SH-SY5Y (cell line): ENCODE data around the gene SIGLEC15.

Experiments
- GATA2 ChIP-seq: IDR thresholded peaks from 2 replicates; pipeline ENCODE4 v1.6.1; 2011; ENCODE audit warnings: mild to moderate bottlenecking, low read depth, low read length
- GATA3 ChIP-seq: IDR thresholded peaks from 2 replicates; pipeline ENCODE4 v1.6.1; 2011; ENCODE audit warnings: low read depth, mild to moderate bottlenecking, low read length, moderate library complexity

Gene SIGLEC15

DNA sequence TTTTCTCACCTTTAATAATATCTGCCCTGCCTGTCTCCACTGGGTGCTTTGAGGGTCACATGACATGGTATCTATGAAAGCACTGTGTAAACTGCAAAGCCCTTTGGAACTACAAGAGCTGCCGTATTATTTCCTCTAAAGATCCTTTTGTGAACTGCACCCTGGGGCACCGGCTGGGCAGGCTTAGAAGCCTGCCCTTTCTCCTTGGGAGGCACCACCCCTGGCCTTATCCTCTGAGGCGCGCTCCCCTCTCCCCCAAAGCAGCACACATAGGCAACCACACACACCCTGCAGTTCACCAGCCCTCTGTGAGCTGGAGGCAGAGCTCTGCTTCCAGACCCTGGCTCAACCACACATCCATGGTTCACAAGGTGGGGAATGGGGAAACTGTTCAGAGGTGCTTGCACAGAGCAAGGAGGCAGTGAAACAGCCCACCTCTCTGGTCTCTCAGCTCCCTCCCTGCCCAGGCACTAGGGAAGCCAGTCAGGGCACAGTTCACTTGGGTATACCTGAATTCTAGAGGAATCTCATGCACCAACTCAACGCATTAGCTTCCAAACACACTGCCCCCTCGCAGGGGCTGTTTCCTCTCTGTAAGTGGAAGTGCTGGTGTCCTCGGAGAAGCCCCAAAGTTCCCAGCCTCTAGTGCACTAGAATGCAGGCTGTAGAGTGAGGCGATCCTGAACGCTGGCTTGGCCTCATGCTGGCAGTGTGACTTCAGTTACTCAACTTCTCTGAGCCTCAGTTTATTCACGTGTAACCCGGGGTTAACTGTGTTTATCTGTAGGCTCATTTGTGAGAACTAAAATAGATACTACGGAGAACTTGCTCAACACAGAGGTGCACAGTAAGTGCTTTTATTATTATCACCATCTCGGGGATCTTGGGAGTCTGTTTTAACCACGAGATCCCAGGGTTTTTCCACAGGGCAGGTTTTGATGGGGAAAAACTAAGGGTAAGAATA, 11.0 kb downstream of the SIGLEC15 start:
- no peak for TF ChIP-seq GATA3
- no peak for TF ChIP-seq GATA2

DNA sequence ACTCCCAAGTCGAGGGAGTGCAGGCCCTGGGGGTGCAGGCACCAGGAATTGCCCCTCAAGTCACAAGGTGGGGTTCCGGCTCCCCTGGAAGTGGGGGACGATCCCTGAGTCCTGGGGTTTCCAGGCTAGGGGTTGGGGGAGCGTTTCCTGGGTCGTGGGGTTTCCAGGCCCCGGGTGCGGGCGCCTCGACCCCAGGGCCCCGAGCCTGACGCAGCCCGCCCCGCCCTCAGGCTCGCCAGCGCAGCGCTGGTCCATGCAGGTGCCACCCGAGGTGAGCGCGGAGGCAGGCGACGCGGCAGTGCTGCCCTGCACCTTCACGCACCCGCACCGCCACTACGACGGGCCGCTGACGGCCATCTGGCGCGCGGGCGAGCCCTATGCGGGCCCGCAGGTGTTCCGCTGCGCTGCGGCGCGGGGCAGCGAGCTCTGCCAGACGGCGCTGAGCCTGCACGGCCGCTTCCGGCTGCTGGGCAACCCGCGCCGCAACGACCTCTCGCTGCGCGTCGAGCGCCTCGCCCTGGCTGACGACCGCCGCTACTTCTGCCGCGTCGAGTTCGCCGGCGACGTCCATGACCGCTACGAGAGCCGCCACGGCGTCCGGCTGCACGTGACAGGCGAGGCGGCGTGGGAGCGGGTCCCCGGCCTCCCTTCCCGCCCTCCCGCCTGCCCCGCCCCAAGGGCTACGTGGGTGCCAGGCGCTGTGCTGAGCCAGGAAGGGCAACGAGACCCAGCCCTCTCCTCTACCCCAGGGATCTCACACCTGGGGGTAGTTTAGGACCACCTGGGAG, 12.0 kb downstream of the SIGLEC15 start:
- TF ChIP-seq GATA3 = no peak
- no peak for TF ChIP-seq GATA2

DNA sequence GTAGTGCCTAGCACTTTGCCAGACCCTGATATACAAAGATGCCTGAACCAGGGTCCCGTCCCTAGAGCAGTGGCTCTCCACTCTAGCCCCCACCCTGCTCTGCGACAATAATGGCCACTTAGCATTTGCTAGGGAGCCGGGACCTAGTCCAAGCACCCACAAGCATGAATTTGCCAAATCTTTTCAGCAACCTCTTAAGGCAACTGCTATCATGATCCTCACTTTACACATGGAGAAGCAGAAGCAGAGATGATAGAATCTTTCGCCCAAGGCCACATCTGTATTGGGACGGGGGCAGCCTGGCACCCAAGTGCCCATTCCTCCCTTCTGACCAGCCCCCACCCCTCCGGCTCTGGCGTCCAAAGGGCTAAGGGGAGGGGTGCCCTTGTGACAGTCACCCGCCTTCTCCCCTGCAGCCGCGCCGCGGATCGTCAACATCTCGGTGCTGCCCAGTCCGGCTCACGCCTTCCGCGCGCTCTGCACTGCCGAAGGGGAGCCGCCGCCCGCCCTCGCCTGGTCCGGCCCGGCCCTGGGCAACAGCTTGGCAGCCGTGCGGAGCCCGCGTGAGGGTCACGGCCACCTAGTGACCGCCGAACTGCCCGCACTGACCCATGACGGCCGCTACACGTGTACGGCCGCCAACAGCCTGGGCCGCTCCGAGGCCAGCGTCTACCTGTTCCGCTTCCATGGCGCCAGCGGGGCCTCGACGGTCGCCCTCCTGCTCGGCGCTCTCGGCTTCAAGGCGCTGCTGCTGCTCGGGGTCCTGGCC, 13.0 kb downstream of the SIGLEC15 start:
- TF ChIP-seq GATA3 (no peak), GATA2 (no peak)

DNA sequence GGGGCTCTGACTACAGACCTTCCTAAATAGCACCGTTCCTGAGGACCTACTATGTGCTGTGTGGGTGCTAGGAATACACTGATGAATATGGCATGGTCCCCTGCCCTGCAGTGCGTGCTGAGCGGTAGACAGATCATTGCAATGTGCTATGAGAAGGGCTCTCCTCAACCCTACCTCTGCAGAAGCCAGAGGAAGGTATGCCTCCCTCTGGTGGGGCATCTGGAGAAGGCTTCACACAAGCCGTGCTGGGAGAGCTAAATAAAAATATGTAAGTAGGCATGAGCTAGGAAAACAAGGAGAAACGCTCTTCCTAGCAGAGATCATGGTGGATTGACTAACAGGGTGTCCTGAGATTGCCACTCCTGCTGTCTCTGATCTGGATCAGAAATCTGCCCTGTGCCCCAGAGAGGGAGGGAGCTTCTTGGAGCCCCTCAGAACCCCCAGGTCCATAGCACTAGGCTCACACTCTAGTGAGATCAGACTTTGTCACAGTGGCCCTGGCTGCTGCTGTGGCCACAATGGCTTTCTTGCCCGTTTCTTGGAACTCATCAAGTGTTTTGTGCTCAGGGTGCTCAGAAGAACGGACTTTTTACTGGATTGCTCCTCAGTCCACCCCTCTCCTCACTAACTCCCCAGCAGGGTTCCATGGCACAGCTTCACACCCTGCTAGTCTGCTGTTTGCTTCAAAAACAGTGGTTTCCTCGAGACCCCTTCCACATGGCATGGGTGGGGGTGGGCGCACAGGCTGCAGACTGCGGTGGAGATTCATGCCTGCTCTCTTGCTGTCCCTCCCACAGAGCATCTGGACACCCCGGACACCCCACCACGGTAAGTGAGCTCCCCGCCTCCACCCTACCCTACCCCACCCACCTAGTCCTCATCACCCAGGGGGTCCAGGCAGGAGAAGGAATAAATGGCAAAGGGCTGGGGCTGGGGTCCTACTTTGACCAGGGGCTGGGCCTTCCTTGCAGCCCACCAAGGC, 14.2 kb downstream of the SIGLEC15 start:
- TF ChIP-seq GATA2 (no peak), GATA3 (no peak)

DNA sequence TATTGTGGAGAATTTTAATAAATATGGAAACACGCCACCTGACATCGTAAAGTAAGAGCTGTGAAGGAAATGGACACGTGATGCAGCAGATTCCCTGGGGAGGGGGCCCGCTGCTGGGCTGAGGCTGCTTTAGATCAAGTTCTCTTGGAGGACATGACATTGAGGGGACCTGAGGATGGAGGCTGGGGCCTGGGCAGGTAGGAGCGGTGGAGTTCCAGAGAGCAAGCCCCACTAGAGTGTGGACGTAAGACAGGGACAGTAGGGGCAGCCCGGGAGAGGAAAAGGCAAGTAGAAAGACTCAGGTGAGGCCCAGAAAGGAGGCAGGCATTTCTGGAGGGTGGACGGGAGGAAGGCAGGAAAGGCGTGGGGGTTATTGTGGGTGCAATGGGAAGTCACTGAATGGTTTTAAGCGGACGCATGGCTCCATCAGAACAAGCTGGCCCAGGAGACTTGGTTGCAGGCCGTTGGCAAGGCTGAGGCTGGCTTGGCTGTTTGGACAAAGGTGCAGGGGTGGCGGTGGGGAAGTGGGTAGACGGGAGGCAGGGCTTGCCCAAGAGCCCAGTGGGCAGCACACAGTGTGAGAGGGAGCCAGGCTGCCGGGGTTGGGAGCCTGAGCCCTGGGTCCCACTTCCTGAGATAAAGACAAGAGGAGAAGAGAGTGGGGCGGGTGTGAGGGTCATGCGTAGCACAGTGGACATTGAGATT, 15.7 kb downstream of the SIGLEC15 start:
- TF ChIP-seq GATA2 (no peak), GATA3 (no peak)

DNA sequence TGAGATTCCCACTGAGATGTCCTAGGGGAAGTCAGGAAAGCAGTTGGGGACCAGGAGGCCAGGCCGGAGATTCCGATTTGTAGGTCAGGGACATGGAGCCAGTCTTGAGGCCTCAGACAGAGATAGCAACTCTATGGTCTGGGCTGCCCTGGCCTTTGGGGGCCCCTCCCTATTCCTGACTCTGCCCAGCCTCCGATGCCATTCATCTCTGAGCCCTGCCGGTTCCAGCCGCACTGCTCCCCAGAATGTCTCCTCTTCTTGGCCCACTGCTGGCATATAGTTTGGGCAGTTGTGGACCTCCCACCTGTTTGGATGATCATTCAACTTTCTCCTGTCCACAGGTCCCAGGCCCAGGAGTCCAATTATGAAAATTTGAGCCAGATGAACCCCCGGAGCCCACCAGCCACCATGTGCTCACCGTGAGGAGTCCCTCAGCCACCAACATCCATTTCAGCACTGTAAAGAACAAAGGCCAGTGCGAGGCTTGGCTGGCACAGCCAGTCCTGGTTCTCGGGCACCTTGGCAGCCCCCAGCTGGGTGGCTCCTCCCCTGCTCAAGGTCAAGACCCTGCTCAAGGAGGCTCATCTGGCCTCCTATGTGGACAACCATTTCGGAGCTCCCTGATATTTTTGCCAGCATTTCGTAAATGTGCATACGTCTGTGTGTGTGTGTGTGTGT, 16.4 kb downstream of the SIGLEC15 start:
- TF ChIP-seq GATA2 (no peak), GATA3 (no peak)

DNA sequence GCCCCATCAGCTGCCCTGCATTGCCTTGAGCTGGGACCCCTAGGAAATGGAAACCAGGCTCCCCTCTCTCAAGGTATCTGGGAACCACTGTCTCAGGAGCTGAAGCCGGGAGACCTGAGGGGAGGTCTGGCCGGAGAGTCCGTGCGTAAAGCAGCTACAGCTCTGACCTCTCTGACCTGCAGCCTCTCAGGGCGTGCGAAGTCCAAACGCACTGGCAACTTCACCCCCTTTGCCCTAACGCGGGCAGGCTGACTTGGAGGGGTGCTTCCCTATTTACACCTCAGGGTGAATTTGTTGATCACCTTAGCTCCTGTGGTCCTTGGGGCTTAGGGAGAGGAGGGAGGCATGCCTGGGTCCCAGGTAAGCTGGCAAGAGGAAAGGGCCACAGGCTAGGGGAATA, 17.5 kb downstream of the SIGLEC15 start:
- TF ChIP-seq GATA2 = no peak
- TF ChIP-seq GATA3 = no peak

DNA sequence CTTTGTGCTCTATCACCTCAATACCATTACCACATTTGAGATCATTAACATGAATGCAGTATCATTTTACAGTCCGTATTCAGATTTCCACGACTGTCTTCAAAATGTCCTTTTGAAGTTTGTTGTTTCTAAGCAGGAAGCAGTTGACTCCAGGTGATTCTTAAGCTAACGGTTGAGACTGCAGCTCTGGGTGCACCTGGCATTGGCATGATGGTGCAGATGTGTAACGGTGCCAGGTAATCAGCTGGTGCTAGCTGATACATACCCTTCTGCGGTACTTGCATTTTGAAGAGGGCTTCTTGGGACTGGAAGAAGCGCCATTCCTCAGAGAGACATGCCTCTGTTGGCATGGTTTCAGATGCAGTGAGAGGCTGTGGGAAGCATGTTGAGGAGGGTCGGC, 19.5 kb downstream of the SIGLEC15 start:
- TF ChIP-seq GATA3 = no peak
- TF ChIP-seq GATA2 = no peak

DNA sequence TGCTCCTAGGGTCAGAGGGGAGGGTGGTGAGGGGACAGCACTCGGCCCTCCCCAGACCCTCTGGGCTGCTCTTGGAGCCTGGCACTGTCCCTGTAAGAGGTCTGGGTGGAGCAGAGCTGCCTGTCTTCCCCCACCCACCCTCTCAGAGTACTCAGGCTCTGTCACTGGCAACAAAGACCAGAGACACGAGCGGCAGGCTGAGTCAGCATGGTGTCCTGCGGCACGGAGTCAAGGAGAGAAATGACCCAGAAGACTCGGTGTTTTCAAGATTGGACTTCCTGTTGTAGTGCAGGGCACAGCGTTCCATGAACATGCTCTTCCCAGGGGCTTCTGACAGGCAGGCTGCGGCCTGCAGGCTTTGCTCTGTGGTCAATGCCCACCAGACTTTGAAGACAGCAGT, 19.9 kb downstream of the SIGLEC15 start:
- no peak for TF ChIP-seq GATA2
- no peak for TF ChIP-seq GATA3

DNA sequence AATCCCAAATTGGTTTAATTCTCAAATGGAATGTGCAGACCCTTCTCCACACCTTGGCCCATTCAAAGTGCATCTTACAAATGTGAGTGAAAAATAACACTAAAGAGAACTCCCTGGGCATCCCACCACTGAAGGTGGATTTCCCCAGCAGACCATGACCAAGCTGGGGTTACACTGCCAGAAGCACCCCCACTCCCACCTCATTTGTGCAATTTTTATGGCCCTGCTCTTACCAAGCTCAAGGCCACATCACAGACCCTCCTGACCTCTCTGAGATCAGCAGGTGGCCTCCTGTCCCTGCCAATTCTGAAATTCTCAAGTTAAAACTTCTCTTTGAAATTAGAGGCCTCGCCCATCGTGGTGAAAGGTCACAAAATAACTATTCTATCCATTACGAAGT, 21.6 kb downstream of the SIGLEC15 start:
- no peak for TF ChIP-seq GATA3
- TF ChIP-seq GATA2 = no peak

DNA sequence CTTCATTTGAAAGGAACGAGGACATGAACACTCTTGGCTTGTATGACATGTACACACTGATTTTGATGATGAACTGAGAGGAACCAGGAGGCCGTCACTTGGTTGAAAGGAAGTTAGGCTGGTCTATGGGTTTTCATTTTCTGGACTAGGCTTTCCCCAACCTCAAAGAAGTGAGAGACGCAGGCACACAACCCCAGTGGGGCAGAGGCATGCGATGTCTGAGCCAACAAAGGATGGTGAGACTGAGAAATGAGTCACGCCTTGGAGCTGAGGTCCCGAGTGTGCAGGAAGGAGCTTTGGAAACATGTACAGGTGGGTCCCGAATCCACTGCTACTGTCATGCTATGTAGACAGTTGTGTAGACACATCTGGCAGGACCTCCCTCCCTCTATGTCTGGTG, 24.1 kb downstream of the SIGLEC15 start:
- no peak for TF ChIP-seq GATA2
- TF ChIP-seq GATA3 = no peak

DNA sequence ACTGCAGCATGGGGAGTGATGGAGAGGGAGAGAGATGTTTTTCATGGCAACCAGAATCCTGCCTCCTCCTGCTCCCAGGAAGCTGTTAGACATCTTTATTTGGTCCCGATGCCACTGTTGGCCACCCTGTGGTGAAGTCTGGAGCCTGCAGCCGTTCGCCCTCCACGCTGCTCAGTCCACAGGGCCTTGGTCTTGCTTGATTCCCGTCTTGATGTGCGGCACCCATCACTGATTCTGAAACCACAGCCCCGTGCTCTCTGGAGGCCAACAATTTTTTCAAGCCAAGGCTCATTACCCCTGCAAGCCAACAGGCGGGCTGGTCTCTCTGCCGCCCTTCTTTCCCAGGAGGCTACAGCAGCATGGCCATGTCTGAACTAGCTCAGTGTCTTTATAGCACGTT, 24.5 kb downstream of the SIGLEC15 start:
- no peak for TF ChIP-seq GATA2
- no peak for TF ChIP-seq GATA3
